H1 (cell line): ENCODE measurements around the gene PVALB. TPM values are rescaled to one million over a fixed set of nuclear protein-coding genes. Genes with fewer than 3 reads are reported as not detected.

ENCODE experiments used
- CTCF ChIA-PET: fragments of 300-600 bp; sonication (Branson Sonifier 250); formaldehyde crosslinking; loops from one replicate; lab custom pipeline; 2021; ENCODE audit not compliant: partially characterized antibody; lab: Charles Lee
- POLR2A ChIA-PET: fragments of 300-600 bp; sonication (Branson Sonifier 250); formaldehyde crosslinking; loops from one replicate; lab custom pipeline; 2021; ENCODE audit warnings: inconsistent platforms; ENCODE audit not compliant: partially characterized antibody; lab: Charles Lee
- DNase-seq, 2 experiments: peaks; one replicate each; pipeline versions ENCODE4 v3.0.0 to v3.0.0-alpha.2; 2010 to 2022; ENCODE audit warnings: low spot score in 2 of 2, low read depth in 1 of 2, mixed read lengths in 1 of 2
- FAIRE-seq: peaks from 2 replicates; lab custom pipeline; 2011; peaks lifted over from hg19 to GRCh38; lab: Jason Lieb, UNC
- H2AFZ ChIP-seq: 2 replicates; pipeline ENCODE4 v1.8.1; 2012; ENCODE audit warnings: low read length, inconsistent platforms
- H2AK5ac ChIP-seq: 2 replicates; pipeline ENCODE4 v1.6.1; 2013; ENCODE audit warnings: low read depth, low read length
- H2BK120ac ChIP-seq: replicated peaks from 2 replicates; pipeline ENCODE3; 2013; ENCODE audit warnings: low read depth, low read length, inconsistent platforms
- H2BK12ac ChIP-seq: 2 replicates; pipeline ENCODE4 v1.6.1; 2013; ENCODE audit warnings: low read depth, low read length
- H2BK15ac ChIP-seq: 2 replicates; pipeline ENCODE4 v1.6.1; 2013; ENCODE audit warnings: low read length
- H2BK20ac ChIP-seq: 2 replicates; pipeline ENCODE4 v1.6.1; 2013; ENCODE audit warnings: low read length
- H2BK5ac ChIP-seq: 2 replicates; pipeline ENCODE4 v1.6.1; 2013; ENCODE audit warnings: low read depth, low read length
- H3K14ac ChIP-seq: 2 replicates; pipeline ENCODE4 v1.6.1; 2013; ENCODE audit warnings: inconsistent platforms; ENCODE audit not compliant: insufficient read length
- H3K18ac ChIP-seq: 2 replicates; pipeline ENCODE4 v1.6.1; 2013; ENCODE audit warnings: low read length; ENCODE audit errors: extremely low read depth
- H3K23ac ChIP-seq: 2 replicates; pipeline ENCODE4 v1.6.1; 2013; ENCODE audit warnings: inconsistent platforms; ENCODE audit not compliant: insufficient read length
- H3K23me2 ChIP-seq: 2 replicates; pipeline ENCODE4 v1.6.1; 2013; ENCODE audit warnings: low read depth, low read length
- H3K27ac ChIP-seq: 2 replicates; pipeline ENCODE4 v1.6.1; 2011; ENCODE audit warnings: low read depth, low read length, inconsistent platforms
- H3K27me3 ChIP-seq, 4 experiments: replicated peaks in 1 of 4; 1 replicate in 1 of 4; 2 replicates in 3 of 4; pipeline versions ENCODE4 v1.6.1 to v1.8.1; 2011 to 2013; ENCODE audit warnings: low read length in 3 of 4, mild to moderate bottlenecking in 3 of 4, inconsistent platforms in 2 of 4, mixed read lengths in 2 of 4, moderate library complexity in 1 of 4; ENCODE audit not compliant: control insufficient read depth in 3 of 4, insufficient read depth in 3 of 4; ENCODE audit errors: extremely low read depth in 1 of 4
- H3K36me3 ChIP-seq, 4 experiments: 2 replicates each; pipeline versions ENCODE4 v1.6.1 to v1.8.1; 2011 to 2013; ENCODE audit warnings: mild to moderate bottlenecking in 4 of 4, low read length in 3 of 4, moderate library complexity in 2 of 4, control low read depth in 1 of 4, inconsistent platforms in 1 of 4; ENCODE audit not compliant: insufficient read depth in 4 of 4, control insufficient read depth in 2 of 4
- H3K4ac ChIP-seq: replicated peaks from 2 replicates; pipeline ENCODE3; 2013; ENCODE audit warnings: low read length, low read depth, mixed read lengths, inconsistent platforms; ENCODE audit not compliant: insufficient read length
- H3K4me1 ChIP-seq, 4 experiments: replicated peaks in 1 of 4; 1 replicate in 1 of 4; 2 replicates in 3 of 4; pipeline versions ENCODE4 v1.6.1 to v1.8.1; 2011 to 2013; ENCODE audit warnings: low read length in 3 of 4, inconsistent platforms in 2 of 4, mixed read lengths in 1 of 4; ENCODE audit not compliant: insufficient read depth in 4 of 4, control insufficient read depth in 3 of 4
- H3K4me2 ChIP-seq, 2 experiments: 2 replicates each; pipeline versions ENCODE4 v1.6.1 to v1.8.1; 2011 to 2013; ENCODE audit warnings: low read depth in 2 of 2, low read length in 2 of 2, control low read depth in 1 of 2, inconsistent platforms in 1 of 2, mild to moderate bottlenecking in 1 of 2; ENCODE audit not compliant: insufficient read depth in 1 of 2
- H3K4me3 ChIP-seq, 4 experiments: fragments of 200-600, 300-600 bp in 1 of 4; sonication (generic), shearing (Covaris generic), sonication (Bioruptor Twin) in 1 of 4; 2 replicates each; pipeline versions ENCODE4 v1.5.1 to v1.8.1; 2011 to 2016; ENCODE audit warnings: low read length in 4 of 4, low read depth in 3 of 4, control low read depth in 2 of 4, inconsistent platforms in 2 of 4, mild to moderate bottlenecking in 2 of 4, mixed read lengths in 1 of 4, moderate library complexity in 1 of 4; ENCODE audit not compliant: insufficient read depth in 2 of 4; ENCODE audit errors: extremely low read depth in 1 of 4
- H3K56ac ChIP-seq: replicated peaks from 2 replicates; pipeline ENCODE3; 2013; ENCODE audit warnings: low read depth, mild to moderate bottlenecking, mixed read lengths, low read length, inconsistent platforms; ENCODE audit not compliant: insufficient read length
- H3K79me1 ChIP-seq: 2 replicates; pipeline ENCODE4 v1.6.1; 2013; ENCODE audit warnings: low read depth, low read length, control low read depth
- H3K79me2 ChIP-seq, 2 experiments: 2 replicates each; pipeline versions ENCODE4 v1.6.1 to v1.8.1; 2012 to 2013; ENCODE audit warnings: low read length in 2 of 2, mild to moderate bottlenecking in 2 of 2, inconsistent platforms in 1 of 2; ENCODE audit not compliant: insufficient read depth in 2 of 2, control insufficient read depth in 1 of 2
- H3K9ac ChIP-seq, 4 experiments: replicated peaks in 1 of 4; 1 replicate in 1 of 4; 2 replicates in 3 of 4; pipeline versions ENCODE4 v1.6.1 to v1.8.1; 2011 to 2013; ENCODE audit warnings: low read depth in 3 of 4, low read length in 3 of 4, control low read depth in 2 of 4, mild to moderate bottlenecking in 2 of 4, moderate library complexity in 2 of 4, inconsistent platforms in 1 of 4; ENCODE audit errors: extremely low read depth in 1 of 4
- H3K9me3 ChIP-seq, 2 experiments: 2 replicates each; pipeline versions ENCODE4 v1.6.1 to v1.8.1; 2012 to 2013; ENCODE audit warnings: mild to moderate bottlenecking in 2 of 2, moderate library complexity in 2 of 2, control low read depth in 1 of 2, inconsistent platforms in 1 of 2, low read depth in 1 of 2, low read length in 1 of 2, mixed read lengths in 1 of 2; ENCODE audit not compliant: insufficient read depth in 2 of 2
- H4K20me1 ChIP-seq, 2 experiments: replicated peaks in 1 of 2; 2 replicates each; pipeline versions ENCODE3 to v1.8.1; 2011 to 2013; ENCODE audit warnings: inconsistent platforms in 2 of 2, low read length in 2 of 2, mild to moderate bottlenecking in 1 of 2; ENCODE audit not compliant: insufficient read depth in 2 of 2, control insufficient read depth in 1 of 2
- H4K5ac ChIP-seq: 2 replicates; pipeline ENCODE4 v1.6.1; 2013; ENCODE audit warnings: low read length, low read depth, mixed read lengths, inconsistent platforms; ENCODE audit not compliant: insufficient read length
- H4K8ac ChIP-seq: 2 replicates; pipeline ENCODE4 v1.8.0; 2013; ENCODE audit warnings: mild to moderate bottlenecking, moderate library complexity, low read length, inconsistent platforms; ENCODE audit not compliant: insufficient read depth; ENCODE audit errors: extremely low read depth
- H4K91ac ChIP-seq: replicated peaks from 2 replicates; pipeline ENCODE3; 2013; ENCODE audit warnings: low read length, mixed read lengths, inconsistent platforms; ENCODE audit not compliant: insufficient read length
- EZH2 ChIP-seq: fragments of 200-600 bp; sonication (generic); IDR thresholded peaks from 2 replicates; pipeline ENCODE4 v1.7.1; 2012; ENCODE audit warnings: low read depth, mild to moderate bottlenecking, moderate library complexity, low read length, inconsistent platforms; ENCODE audit not compliant: severe bottlenecking
- WGBS, 2 experiments: shearing (Covaris generic) in 1 of 2; methylation state at CpG; one replicate each; pipeline versions ENCODE4 v1.1.6 to v1.1.7; 2013 to 2015; ENCODE audit warnings: low lambda C conversion rate in 2 of 2, mixed read lengths in 2 of 2, inconsistent platforms in 1 of 2, low coverage in 1 of 2, missing lambda C conversion rate in 1 of 2; ENCODE audit not compliant: insufficient replicate concordance in 2 of 2, insufficient coverage in 1 of 2, insufficient read length in 1 of 2; ENCODE audit errors: extremely low coverage in 1 of 2, missing lambda C conversion rate in 1 of 2; 5-methylcytosine and 5-hydroxymethylcytosine counted together
- polyA plus RNA-seq, 7 experiments: library from polyadenylated mRNA; depleted of rRNA in 3 of 7; stranded (reverse) in 5 of 7; unstranded in 2 of 7; fragments of >200 nt in 5 of 7; fragments of 200-250 nt in 2 of 7; gene quantifications; 1 replicate in 5 of 7; 2 replicates in 1 of 7; 4 replicates in 1 of 7; pipeline versions ENCODE4 v1.2.1 to v1.2.3, GENCODE V29; 2011 to 2013; ENCODE audit warnings: missing spikeins in 2 of 7, mixed read lengths in 2 of 7
- total RNA-seq: library from RNA; stranded (reverse); fragmentation: NEBNext Ultra II Directional; extraction: Animal tissue kit (Norgen Biotek cat#: 25700); gene quantifications from 2 replicates; pipeline ENCODE4 v1.2.1, GENCODE V29; 2021

PVALB gene
- total and polyA plus RNA-seq, 2 of the 8 experiments (the other 6 are each of a cell fraction or from before 2014, with no cell fraction given): 1.7 to 5.4 TPM

GRCh38 chr22:36863979-36864378 is 47.1 kb upstream of the PVALB start:
- Histone ChIP-seq H3K9ac (no peak overlapping the region), H4K8ac (no peak overlapping the region), H3K23ac (no peak overlapping the region), H3K27ac (no peak overlapping the region), H2AFZ (no peak overlapping the region)
- WGBS, 2 experiments: 82% methylated on average over 6 of the region's 6 CpGs; no CpG with 5 or more reads in 1 of the 2 experiments
- TF ChIP-seq EZH2: no peak
- TF ChIP-seq, all 59 proteins: peak for 0
- Histone ChIP-seq H3K36me3 (no peaks in the 10 kb centered on the region), H2BK15ac (no peak overlapping the region), H4K20me1 (no peaks in the 10 kb centered on the region), H3K14ac (no peak overlapping the region), H3K4me1 (peaks cover 0 to 3% (median 0%) of the 10 kb centered on the region in 4 experiments; a peak in 3 of 7 replicates), H4K5ac (no peak overlapping the region), H3K79me2 (no peaks in the 10 kb centered on the region), H3K56ac (no peak overlapping the region), H3K79me1 (no peaks in the 10 kb centered on the region), H2BK5ac (no peak overlapping the region), H2BK20ac (no peak overlapping the region), H3K4me3 (no peak overlapping the region), H2BK120ac (no peak overlapping the region), H2AK5ac (0 out of 2 replicates have a peak overlapping the region, but pooled peaks have one; percentile 28), H3K18ac (no peak overlapping the region), H2BK12ac (no peak overlapping the region), H3K9me3 (no peaks in the 10 kb centered on the region), H3K27me3 (no peaks in the 10 kb centered on the region; a peak in 1 of 7 replicates), H3K4me2 (no peak overlapping the region), H3K4ac (no peak overlapping the region), H3K23me2 (no peaks in the 10 kb centered on the region), H4K91ac (no peak overlapping the region)
- no peak for FAIRE-seq
- no peak for DNase-seq
- ChIA-PET CTCF (interaction anchor here (0.6 kb wide), 1 partner anchor 39 kb away, joined by 3 read pairs; no protein-coding TSS in a partner anchor), POLR2A (no interaction called here)
